ENCODE measurements around the gene LRRK2.
"Not testable (repeated sequence)": the region's sequence is repeated elsewhere in the genome, so short reads cannot be mapped to it uniquely, and the experiment has no call there.

Gene LRRK2

GRCh38 chr12:40224439-40225291 lies at the start of gene LRRK2:
Gene LRRK2 (plus strand): TSS chr12:40224997. CDS start chr12:40225132, 135 bp downstream.
- no peak for DNase-seq

GRCh38 chr12:40175045-40175444 lies 49.8 kb upstream of the LRRK2 start:
- DNase-seq = no peak

GRCh38 chr12:40175489-40175888 lies 49.3 kb upstream of the LRRK2 start:
- no peak for DNase-seq

- no peak for DNase-seq
Measured at GRCh38 chr12:40178701-40179100, 46.1 kb upstream of the LRRK2 start.

GRCh38 chr12:40181490-40181889 lies 43.3 kb upstream of the LRRK2 start:
- DNase-seq = no peak

- no peak for DNase-seq
Measured at GRCh38 chr12:40183715-40184114, 41.1 kb upstream of the LRRK2 start.

GRCh38 chr12:40184493-40185302 lies 40.1 kb upstream of the LRRK2 start:
- no peak for DNase-seq

GRCh38 chr12:40185303-40185693 lies 39.5 kb upstream of the LRRK2 start:
- no peak for DNase-seq

- no peak for DNase-seq
Measured at GRCh38 chr12:40188558-40189320, 36.1 kb upstream of the LRRK2 start.

- no peak for DNase-seq
Measured at GRCh38 chr12:40192704-40193255, 32.0 kb upstream of the LRRK2 start.

- DNase-seq = no peak
Measured at GRCh38 chr12:40194846-40195245, 30.0 kb upstream of the LRRK2 start.

GRCh38 chr12:40197590-40197989 lies 27.2 kb upstream of the LRRK2 start:
- DNase-seq = no peak

- DNase-seq = no peak
Measured at GRCh38 chr12:40198601-40199000, 26.2 kb upstream of the LRRK2 start.

GRCh38 chr12:40202095-40203059 lies 22.4 kb upstream of the LRRK2 start:
- DNase-seq = no peak

GRCh38 chr12:40203060-40203430 lies 21.8 kb upstream of the LRRK2 start:
- no peak for DNase-seq

GRCh38 chr12:40204337-40204736 lies 20.5 kb upstream of the LRRK2 start:
- DNase-seq = no peak

- DNase-seq = no peak
Measured at GRCh38 chr12:40207551-40207950, 17.2 kb upstream of the LRRK2 start.

- no peak for DNase-seq
Measured at GRCh38 chr12:40208707-40209446, 15.9 kb upstream of the LRRK2 start.

GRCh38 chr12:40209886-40210285 lies 14.9 kb upstream of the LRRK2 start:
- DNase-seq = no peak

GRCh38 chr12:40211186-40211585 lies 13.6 kb upstream of the LRRK2 start:
- DNase-seq = not testable (repeated sequence)

- DNase-seq = no peak
Measured at GRCh38 chr12:40212566-40212965, 12.2 kb upstream of the LRRK2 start.
